ENCODE results near the gene ITPR3.

The ITPR3 gene

GRCh38 chr6:33670086-33670660, 49.1 kb downstream of the ITPR3 start:
- DNase-seq (ENCODE audit: low read depth) = no peak

GRCh38 chr6:33670971-33671743, 50.0 kb downstream of the ITPR3 start:
- DNase-seq (ENCODE audit: low read depth) = no peak

- DNase-seq (ENCODE audit: low read depth) = no peak
These were observed 50.6 kb downstream of the ITPR3 start for GRCh38 chr6:33671744-33672072.

- peak; percentile 95 for DNase-seq (ENCODE audit: low read depth)
These were observed 51.7 kb downstream of the ITPR3 start for GRCh38 chr6:33672808-33673207.

GRCh38 chr6:33673851-33674250, 52.7 kb downstream of the ITPR3 start:
- no peak for DNase-seq (ENCODE audit: low read depth)

- no peak for DNase-seq (ENCODE audit: low read depth)
These were observed 54.8 kb downstream of the ITPR3 start for GRCh38 chr6:33675968-33676367.

- no peak for DNase-seq (ENCODE audit: low read depth)
These were observed 55.5 kb downstream of the ITPR3 start for GRCh38 chr6:33676416-33677142.

GRCh38 chr6:33677143-33677660, 56.1 kb downstream of the ITPR3 start:
- DNase-seq (ENCODE audit: low read depth) = peak; percentile 43

GRCh38 chr6:33677689-33678088, 56.6 kb downstream of the ITPR3 start:
- no peak for DNase-seq (ENCODE audit: low read depth)

- no peak for DNase-seq (ENCODE audit: low read depth)
These were observed 57.3 kb downstream of the ITPR3 start for GRCh38 chr6:33678233-33678931.

- DNase-seq (ENCODE audit: low read depth) = no peak
These were observed 57.9 kb downstream of the ITPR3 start for GRCh38 chr6:33678932-33679490.

- DNase-seq (ENCODE audit: low read depth) = no peak
These were observed 58.6 kb downstream of the ITPR3 start for GRCh38 chr6:33679761-33680160.

GRCh38 chr6:33682341-33682740, 61.2 kb downstream of the ITPR3 start:
- DNase-seq (ENCODE audit: low read depth) = no peak

GRCh38 chr6:33683051-33683571, 62.0 kb downstream of the ITPR3 start:
- DNase-seq (ENCODE audit: low read depth) = no peak

- DNase-seq (ENCODE audit: low read depth) = no peak
These were observed 62.7 kb downstream of the ITPR3 start for GRCh38 chr6:33683576-33684427.

GRCh38 chr6:33684428-33684896, 63.3 kb downstream of the ITPR3 start:
- DNase-seq (ENCODE audit: low read depth) = no peak

GRCh38 chr6:33684983-33685382, 63.9 kb downstream of the ITPR3 start:
- DNase-seq (ENCODE audit: low read depth) = no peak

GRCh38 chr6:33685411-33686224, 64.5 kb downstream of the ITPR3 start:
- DNase-seq (ENCODE audit: low read depth) = no peak

- DNase-seq (ENCODE audit: low read depth) = no peak
These were observed 65.3 kb downstream of the ITPR3 start for GRCh38 chr6:33686225-33686924.
